SK-N-SH (cell line): ENCODE data around the gene SYTL5. TPM values are rescaled to one million over a fixed set of nuclear protein-coding genes. Genes with fewer than 3 reads are reported as not detected.

Source experiments
- CTCF ChIA-PET: fragments of 300-600, 350-600 bp; formaldehyde crosslinking; extraction: SDS; loops from one replicate; lab custom pipeline; 2021; lab: Yijun Ruan, JAX
- POLR2A ChIA-PET: fragments of 350-600 bp; sonication (Branson Sonifier 250); formaldehyde crosslinking; extraction: SDS; loops from one replicate; lab custom pipeline; 2020; ENCODE audit warnings: antibody characterized with exemption, inconsistent platforms; lab: Yijun Ruan, JAX
- DNase-seq: peaks from one replicate; pipeline ENCODE4 v3.0.0; 2012
- H2AFZ ChIP-seq: fragments of 200-600 bp; sonication (generic); 2 replicates; pipeline ENCODE4 v1.8.1; 2016; ENCODE audit warnings: antibody characterized with exemption, mild to moderate bottlenecking, low read depth
- H3F3A ChIP-seq: fragments of 200-600 bp; sonication (generic); replicated peaks from 2 replicates; pipeline ENCODE3; 2016; ENCODE audit warnings: antibody characterized with exemption, mild to moderate bottlenecking; ENCODE audit not compliant: insufficient read depth
- H3K27ac ChIP-seq, 2 experiments: fragments of 200-500 bp in 1 of 2; fragments of 200-600 bp in 1 of 2; sonication (Bioruptor generic) in 1 of 2; sonication (generic), shearing (Covaris generic) in 1 of 2; 2 replicates each; pipeline versions ENCODE4 v1.5.1 to v1.6.1; 2014 to 2016; ENCODE audit warnings: low read depth in 2 of 2, inconsistent platforms in 1 of 2, low read length in 1 of 2, mild to moderate bottlenecking in 1 of 2, mixed read lengths in 1 of 2
- H3K27me3 ChIP-seq: fragments of 200-600 bp; sonication (generic), shearing (Covaris generic); 2 replicates; pipeline ENCODE4 v1.6.1; 2016; ENCODE audit warnings: mixed run types; ENCODE audit not compliant: insufficient read depth
- H3K36me3 ChIP-seq, 2 experiments: fragments of 200-500 bp in 1 of 2; fragments of 200-600 bp in 1 of 2; sonication (Bioruptor generic) in 1 of 2; sonication (generic) in 1 of 2; replicated peaks in 1 of 2; 2 replicates each; pipeline versions ENCODE3 to v1.5.1; 2014 to 2016; ENCODE audit warnings: low read length in 1 of 2, mild to moderate bottlenecking in 1 of 2; ENCODE audit not compliant: insufficient read depth in 2 of 2, control insufficient read depth in 1 of 2
- H3K4me1 ChIP-seq, 2 experiments: fragments of 200-500 bp in 1 of 2; fragments of 200-600 bp in 1 of 2; sonication (Bioruptor generic) in 1 of 2; sonication (generic), shearing (Covaris generic) in 1 of 2; 2 replicates each; pipeline versions ENCODE4 v1.5.1 to v1.6.1; 2014 to 2016; ENCODE audit warnings: low read depth in 1 of 2, low read length in 1 of 2, mixed run types in 1 of 2; ENCODE audit not compliant: insufficient read depth in 2 of 2, control insufficient read depth in 1 of 2
- H3K4me2 ChIP-seq: fragments of 200-600 bp; sonication (generic), shearing (Covaris generic); 2 replicates; pipeline ENCODE4 v1.6.1; 2017; ENCODE audit warnings: mixed run types
- H3K4me3 ChIP-seq, 2 experiments: fragments of 200-500 bp in 1 of 2; fragments of 200-600 bp in 1 of 2; sonication (Bioruptor generic) in 1 of 2; sonication (generic), shearing (Covaris generic) in 1 of 2; 2 replicates each; pipeline versions ENCODE4 v1.5.1 to v1.8.1; 2014 to 2016; ENCODE audit warnings: low read depth in 2 of 2, inconsistent platforms in 1 of 2, low read length in 1 of 2, mild to moderate bottlenecking in 1 of 2, mixed read lengths in 1 of 2, moderate library complexity in 1 of 2
- H3K79me2 ChIP-seq: fragments of 200-600 bp; sonication (generic); 2 replicates; pipeline ENCODE4 v1.8.1; 2017; ENCODE audit warnings: mild to moderate bottlenecking; ENCODE audit not compliant: insufficient read depth
- H3K9ac ChIP-seq: fragments of 200-600 bp; sonication (generic); 2 replicates; pipeline ENCODE4 v1.6.1; 2017; ENCODE audit warnings: mixed run types
- H3K9me2 ChIP-seq: fragments of 200-600 bp; sonication (generic); 2 replicates; pipeline ENCODE4 v1.6.1; 2017; ENCODE audit warnings: mixed run types
- H3K9me3 ChIP-seq: fragments of 200-600 bp; sonication (generic); 2 replicates; pipeline ENCODE4 v1.6.1; 2017; ENCODE audit warnings: mixed run types, mild to moderate bottlenecking, moderate library complexity
- H4K20me1 ChIP-seq: fragments of 200-600 bp; sonication (generic); 2 replicates; pipeline ENCODE4 v1.6.1; 2017; ENCODE audit warnings: mild to moderate bottlenecking, mixed run types; ENCODE audit not compliant: insufficient read depth
- CHD2 ChIP-seq: fragments of 150-350 bp; IDR thresholded peaks from 2 replicates; pipeline ENCODE4 v1.6.1; 2018; ENCODE audit warnings: low read length; ENCODE audit not compliant: partially characterized antibody
- EZH2phosphoT487 ChIP-seq: fragments of 200-600 bp; sonication (generic); IDR thresholded peaks from 2 replicates; pipeline ENCODE4 v1.6.1; 2017; ENCODE audit warnings: low read depth, mixed run types, mild to moderate bottlenecking, antibody characterized with exemption, moderate library complexity, borderline replicate concordance
- GABPA ChIP-seq: IDR thresholded peaks from 2 replicates; pipeline ENCODE4 v1.4.0; 2012; ENCODE audit warnings: low read depth, mild to moderate bottlenecking
- GATA2 ChIP-seq: sonication (generic); formaldehyde crosslinking; IDR thresholded peaks from 2 replicates; pipeline ENCODE4 v1.5.0; 2020; ENCODE audit warnings: mild to moderate bottlenecking, missing genetic modification reagents
- JUND ChIP-seq: IDR thresholded peaks from 2 replicates; pipeline ENCODE4 v1.4.0; 2012
- RCOR1 ChIP-seq: fragments of 150-350 bp; IDR thresholded peaks from 2 replicates; pipeline ENCODE4 v1.6.1; 2017; ENCODE audit warnings: antibody characterized with exemption, low read length
- RFX5 ChIP-seq: IDR thresholded peaks from 2 replicates; pipeline ENCODE4 v1.6.1; 2012; ENCODE audit warnings: mild to moderate bottlenecking, improper control_type of control experiment, low read length
- SIN3A ChIP-seq: IDR thresholded peaks from 2 replicates; pipeline ENCODE4 v1.6.1; 2012; ENCODE audit warnings: low read depth, mild to moderate bottlenecking, low read length, moderate library complexity, borderline replicate concordance
- TCF12 ChIP-seq: IDR thresholded peaks from 2 replicates; pipeline ENCODE4 v1.4.0; 2012
- WGBS: methylation state at CpG from one replicate; pipeline ENCODE4 v1.1.6; 2017; ENCODE audit warnings: low lambda C conversion rate; 5-methylcytosine and 5-hydroxymethylcytosine counted together
- polyA plus RNA-seq, 3 experiments: library from polyadenylated mRNA; depleted of rRNA; stranded (reverse); fragments of >200 nt; gene quantifications; 2 replicates each; pipeline ENCODE4 v1.2.3, GENCODE V29; 2012
- TF ChIP-seq, protein P1 (sequence below): IDR thresholded peaks from 2 replicates; pipeline ENCODE4 v1.4.0; 2012; ENCODE audit warnings: low read depth, borderline replicate concordance
- TF ChIP-seq, protein P2 (sequence below): IDR thresholded peaks from 2 replicates; pipeline ENCODE4 v1.6.1; 2012; ENCODE audit warnings: mild to moderate bottlenecking, low read depth, low read length, moderate library complexity
- TF ChIP-seq, protein P3 (sequence below): fragments of 150-350 bp; IDR thresholded peaks from 2 replicates; pipeline ENCODE4 v1.6.1; 2017; ENCODE audit warnings: antibody characterized with exemption, low read length, low read depth, borderline replicate concordance

Gene SYTL5
- polyA plus RNA-seq, 1 of the 3 experiments (the other 2 are of a cell fraction): 0.74 TPM

- no peak overlapping the region for H2AFZ ChIP-seq
- no peaks in the 10 kb centered on the region for H3K9me3 ChIP-seq
- H3K4me3 ChIP-seq: no peak overlapping the region
- H3K27ac ChIP-seq: no peak overlapping the region
- 34% methylated on average over 5 of the region's 5 CpGs for WGBS
- H3F3A ChIP-seq: no peaks in the 10 kb centered on the region
- 0 out of 2 replicates have a peak, but pooled peaks cover 3% of the 10 kb centered on the region for H3K9me2 ChIP-seq
- no peak for DNase-seq
- POLR2A ChIA-PET: no interaction called here
- H3K4me1 ChIP-seq: no peaks in the 10 kb centered on the region
- no peaks in the 10 kb centered on the region for H4K20me1 ChIP-seq
- CTCF ChIA-PET: no interaction called here
- TF ChIP-seq RCOR1 (no peak), CHD2 (no peak), RFX5 (no peak)
- no peaks in the 10 kb centered on the region for H3K36me3 ChIP-seq
- no peak overlapping the region for H3K4me2 ChIP-seq
- no peaks in the 10 kb centered on the region; the same call in 1 of the 2 replicates for H3K27me3 ChIP-seq
- no peaks in the 10 kb centered on the region for H3K79me2 ChIP-seq
- H3K9ac ChIP-seq: no peak overlapping the region
These were observed 148.0 kb downstream of the SYTL5 start for GRCh38 chrX:38154340-38154739.

GRCh38 chrX:38154818-38155217, 148.5 kb downstream of the SYTL5 start:
- Histone ChIP-seq H3K9ac (no peak overlapping the region), H3K4me2 (no peak overlapping the region), H3K9me2 (0 out of 2 replicates have a peak, but pooled peaks cover 3% of the 10 kb centered on the region), H3K79me2 (no peaks in the 10 kb centered on the region)
- no peak for DNase-seq
- no peak for TF ChIP-seq CHD2
- TF ChIP-seq RCOR1: no peak
- TF ChIP-seq, protein P1, sequence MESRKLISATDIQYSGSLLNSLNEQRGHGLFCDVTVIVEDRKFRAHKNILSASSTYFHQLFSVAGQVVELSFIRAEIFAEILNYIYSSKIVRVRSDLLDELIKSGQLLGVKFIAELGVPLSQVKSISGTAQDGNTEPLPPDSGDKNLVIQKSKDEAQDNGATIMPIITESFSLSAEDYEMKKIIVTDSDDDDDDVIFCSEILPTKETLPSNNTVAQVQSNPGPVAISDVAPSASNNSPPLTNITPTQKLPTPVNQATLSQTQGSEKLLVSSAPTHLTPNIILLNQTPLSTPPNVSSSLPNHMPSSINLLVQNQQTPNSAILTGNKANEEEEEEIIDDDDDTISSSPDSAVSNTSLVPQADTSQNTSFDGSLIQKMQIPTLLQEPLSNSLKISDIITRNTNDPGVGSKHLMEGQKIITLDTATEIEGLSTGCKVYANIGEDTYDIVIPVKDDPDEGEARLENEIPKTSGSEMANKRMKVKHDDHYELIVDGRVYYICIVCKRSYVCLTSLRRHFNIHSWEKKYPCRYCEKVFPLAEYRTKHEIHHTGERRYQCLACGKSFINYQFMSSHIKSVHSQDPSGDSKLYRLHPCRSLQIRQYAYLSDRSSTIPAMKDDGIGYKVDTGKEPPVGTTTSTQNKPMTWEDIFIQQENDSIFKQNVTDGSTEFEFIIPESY: no peak
- no peak for TF ChIP-seq EZH2phosphoT487
- TF ChIP-seq JUND: no peak
- TF ChIP-seq, protein P2, sequence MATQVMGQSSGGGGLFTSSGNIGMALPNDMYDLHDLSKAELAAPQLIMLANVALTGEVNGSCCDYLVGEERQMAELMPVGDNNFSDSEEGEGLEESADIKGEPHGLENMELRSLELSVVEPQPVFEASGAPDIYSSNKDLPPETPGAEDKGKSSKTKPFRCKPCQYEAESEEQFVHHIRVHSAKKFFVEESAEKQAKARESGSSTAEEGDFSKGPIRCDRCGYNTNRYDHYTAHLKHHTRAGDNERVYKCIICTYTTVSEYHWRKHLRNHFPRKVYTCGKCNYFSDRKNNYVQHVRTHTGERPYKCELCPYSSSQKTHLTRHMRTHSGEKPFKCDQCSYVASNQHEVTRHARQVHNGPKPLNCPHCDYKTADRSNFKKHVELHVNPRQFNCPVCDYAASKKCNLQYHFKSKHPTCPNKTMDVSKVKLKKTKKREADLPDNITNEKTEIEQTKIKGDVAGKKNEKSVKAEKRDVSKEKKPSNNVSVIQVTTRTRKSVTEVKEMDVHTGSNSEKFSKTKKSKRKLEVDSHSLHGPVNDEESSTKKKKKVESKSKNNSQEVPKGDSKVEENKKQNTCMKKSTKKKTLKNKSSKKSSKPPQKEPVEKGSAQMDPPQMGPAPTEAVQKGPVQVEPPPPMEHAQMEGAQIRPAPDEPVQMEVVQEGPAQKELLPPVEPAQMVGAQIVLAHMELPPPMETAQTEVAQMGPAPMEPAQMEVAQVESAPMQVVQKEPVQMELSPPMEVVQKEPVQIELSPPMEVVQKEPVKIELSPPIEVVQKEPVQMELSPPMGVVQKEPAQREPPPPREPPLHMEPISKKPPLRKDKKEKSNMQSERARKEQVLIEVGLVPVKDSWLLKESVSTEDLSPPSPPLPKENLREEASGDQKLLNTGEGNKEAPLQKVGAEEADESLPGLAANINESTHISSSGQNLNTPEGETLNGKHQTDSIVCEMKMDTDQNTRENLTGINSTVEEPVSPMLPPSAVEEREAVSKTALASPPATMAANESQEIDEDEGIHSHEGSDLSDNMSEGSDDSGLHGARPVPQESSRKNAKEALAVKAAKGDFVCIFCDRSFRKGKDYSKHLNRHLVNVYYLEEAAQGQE: no peak
- no peak for TF ChIP-seq SIN3A
- no peak for TF ChIP-seq TCF12
- TF ChIP-seq, protein P3, sequence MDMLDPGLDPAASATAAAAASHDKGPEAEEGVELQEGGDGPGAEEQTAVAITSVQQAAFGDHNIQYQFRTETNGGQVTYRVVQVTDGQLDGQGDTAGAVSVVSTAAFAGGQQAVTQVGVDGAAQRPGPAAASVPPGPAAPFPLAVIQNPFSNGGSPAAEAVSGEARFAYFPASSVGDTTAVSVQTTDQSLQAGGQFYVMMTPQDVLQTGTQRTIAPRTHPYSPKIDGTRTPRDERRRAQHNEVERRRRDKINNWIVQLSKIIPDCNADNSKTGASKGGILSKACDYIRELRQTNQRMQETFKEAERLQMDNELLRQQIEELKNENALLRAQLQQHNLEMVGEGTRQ: no peak
- TF ChIP-seq RFX5: no peak
- TF ChIP-seq GABPA: no peak
- no peak for TF ChIP-seq GATA2
- TF ChIP-seq, all 33 proteins: peak for 0
- Histone ChIP-seq H3K27me3 (no peaks in the 10 kb centered on the region; the same call in 1 of the 2 replicates), H3F3A (no peaks in the 10 kb centered on the region), H3K27ac (no peak overlapping the region), H4K20me1 (no peaks in the 10 kb centered on the region), H3K4me1 (no peaks in the 10 kb centered on the region), H3K36me3 (no peaks in the 10 kb centered on the region), H3K4me3 (no peak overlapping the region), H3K9me3 (no peaks in the 10 kb centered on the region), H2AFZ (no peak overlapping the region)
- POLR2A ChIA-PET: no interaction called here
- 13% methylated on average over 2 of the region's 2 CpGs for WGBS
- CTCF ChIA-PET: no interaction called here
